HepG2 (cell line): Measurements from ENCODE around the gene PYGO1. TPM values are rescaled to one million over a fixed set of nuclear protein-coding genes. Genes with fewer than 3 reads are reported as not detected.

Experiments used
- AKNA ChIP-seq: sonication (generic); formaldehyde crosslinking; IDR thresholded peaks from 2 replicates; pipeline ENCODE4 v1.4.0; 2020; ENCODE audit warnings: missing genetic modification reagents, borderline replicate concordance
- FOXC1 ChIP-seq: sonication (generic); formaldehyde crosslinking; IDR thresholded peaks from 2 replicates; pipeline ENCODE4 v1.8.0; 2022; ENCODE audit warnings: mild to moderate bottlenecking, missing genetic modification reagents, borderline replicate concordance
- KLF6 ChIP-seq: IDR thresholded peaks from 2 replicates; pipeline ENCODE4 v1.8.0; 2016; ENCODE audit warnings: missing biosample characterization, missing genetic modification reagents
- NCOA2 ChIP-seq: sonication (generic); formaldehyde crosslinking; IDR thresholded peaks from 2 replicates; pipeline ENCODE4 v1.8.0; 2022; ENCODE audit warnings: inconsistent platforms
- TSC22D2 ChIP-seq: sonication (generic); formaldehyde crosslinking; IDR thresholded peaks from 2 replicates; pipeline ENCODE4 v1.5.1; 2020; ENCODE audit warnings: missing genetic modification reagents, mild to moderate bottlenecking, borderline replicate concordance
- polyA plus RNA-seq, 8 experiments: library from polyadenylated mRNA; depleted of rRNA in 3 of 8; stranded (reverse) in 7 of 8; unstranded in 1 of 8; fragments of >200 nt; fragmentation: Illumina TruSeq in 4 of 8; extraction: Trizol in 4 of 8; gene quantifications; 2 replicates each; pipeline versions ENCODE4 v1.2.1 to v1.2.3, GENCODE V29; 2011 to 2016; ENCODE audit warnings: low read depth in 4 of 8, missing spikeins in 1 of 8, mixed read lengths in 1 of 8; ENCODE audit not compliant: insufficient read depth in 1 of 8
- total RNA-seq, 5 experiments: library from RNA; depleted of rRNA; stranded (reverse); fragments of >200 nt; fragmentation: Illumina TruSeq; extraction: Trizol; gene quantifications; 2 replicates each; pipeline ENCODE4 v1.2.3, GENCODE V29; 2016; ENCODE audit warnings: low read depth in 1 of 5
- TF ChIP-seq, protein P1 (sequence below): sonication (generic); formaldehyde crosslinking; IDR thresholded peaks from 2 replicates; pipeline ENCODE4 v1.8.0; 2022; ENCODE audit warnings: missing genetic modification reagents, mild to moderate bottlenecking, inconsistent platforms, borderline replicate concordance
- TF ChIP-seq, protein P2 (sequence below): sonication (generic); formaldehyde crosslinking; IDR thresholded peaks from 2 replicates; pipeline ENCODE4 v1.5.1; 2020; ENCODE audit warnings: missing genetic modification reagents, mild to moderate bottlenecking, borderline replicate concordance

The PYGO1 gene
- total and polyA plus RNA-seq, 2 of the 13 experiments (the other 11 are each of a cell fraction or from before 2014, with no cell fraction given): 1.1 to 1.8 TPM

DNA sequence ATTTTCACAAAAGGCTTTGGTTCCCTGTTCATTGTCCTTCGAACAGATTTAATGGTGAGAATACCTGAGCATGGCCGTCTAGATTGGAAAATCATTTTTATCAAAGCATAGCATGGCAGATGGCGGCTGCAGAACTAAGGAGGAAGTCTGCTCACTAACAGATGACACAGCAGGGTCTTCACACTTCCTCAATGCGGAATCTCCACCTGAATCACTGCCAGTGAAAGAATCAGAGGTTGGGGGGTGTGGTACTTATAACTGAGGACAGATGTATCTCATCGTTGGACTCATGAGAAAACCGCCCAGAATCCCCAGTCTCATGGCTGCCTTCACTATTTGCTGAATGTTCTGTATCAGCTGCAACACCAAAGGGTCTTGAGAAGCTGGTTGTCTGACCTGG is 31.6 kb upstream of the PYGO1 start (continued):
- no peak for TF ChIP-seq AKNA (CRISPR knock-in tag)
- no peak for TF ChIP-seq TSC22D2 (CRISPR knock-in tag)
- TF ChIP-seq, protein P1, sequence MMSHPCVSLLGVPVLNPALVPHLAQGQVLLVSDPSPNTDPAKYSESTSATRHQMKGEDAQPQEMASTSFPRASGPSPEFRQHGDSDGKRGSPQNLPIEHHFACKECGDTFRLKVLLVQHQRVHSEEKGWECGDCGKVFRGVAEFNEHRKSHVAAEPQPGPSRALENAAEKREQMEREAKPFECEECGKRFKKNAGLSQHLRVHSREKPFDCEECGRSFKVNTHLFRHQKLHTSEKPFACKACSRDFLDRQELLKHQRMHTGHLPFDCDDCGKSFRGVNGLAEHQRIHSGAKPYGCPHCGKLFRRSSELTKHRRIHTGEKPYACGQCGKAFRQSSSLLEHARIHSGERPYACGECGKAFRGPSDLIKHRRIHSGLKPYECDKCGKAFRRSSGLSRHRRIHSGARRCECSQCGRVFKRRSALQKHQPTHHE (CRISPR knock-in tag): no peak
- TF ChIP-seq KLF6 (CRISPR knock-in tag): no peak
- TF ChIP-seq FOXC1: no peak
- no peak for TF ChIP-seq NCOA2 (CRISPR knock-in tag)
- TF ChIP-seq, protein P2, sequence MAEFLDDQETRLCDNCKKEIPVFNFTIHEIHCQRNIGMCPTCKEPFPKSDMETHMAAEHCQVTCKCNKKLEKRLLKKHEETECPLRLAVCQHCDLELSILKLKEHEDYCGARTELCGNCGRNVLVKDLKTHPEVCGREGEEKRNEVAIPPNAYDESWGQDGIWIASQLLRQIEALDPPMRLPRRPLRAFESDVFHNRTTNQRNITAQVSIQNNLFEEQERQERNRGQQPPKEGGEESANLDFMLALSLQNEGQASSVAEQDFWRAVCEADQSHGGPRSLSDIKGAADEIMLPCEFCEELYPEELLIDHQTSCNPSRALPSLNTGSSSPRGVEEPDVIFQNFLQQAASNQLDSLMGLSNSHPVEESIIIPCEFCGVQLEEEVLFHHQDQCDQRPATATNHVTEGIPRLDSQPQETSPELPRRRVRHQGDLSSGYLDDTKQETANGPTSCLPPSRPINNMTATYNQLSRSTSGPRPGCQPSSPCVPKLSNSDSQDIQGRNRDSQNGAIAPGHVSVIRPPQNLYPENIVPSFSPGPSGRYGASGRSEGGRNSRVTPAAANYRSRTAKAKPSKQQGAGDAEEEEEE: no peak
